OCI-LY7 (cell line): ENCODE results near the gene DDX5. TPM values are rescaled to one million over a fixed set of nuclear protein-coding genes. Genes with fewer than 3 reads are reported as not detected.

Experiments
- BruUV-seq: library from RNA; stranded (reverse); fragments of 400-500 nt; replicated peaks from 2 replicates; lab custom pipeline; 2021; lab: Mats Ljungman, UMichigan
- CTCF ChIA-PET: fragments of 300-600 bp; sonication (Branson Sonifier 250); formaldehyde crosslinking; loops from one replicate; lab custom pipeline; 2022; ENCODE audit warnings: antibody characterized with exemption; ENCODE audit not compliant: unreplicated experiment; lab: Charles Lee
- POLR2A ChIA-PET: fragments of 300-600 bp; sonication (Branson Sonifier 250); formaldehyde crosslinking; loops from one replicate; lab custom pipeline; 2022; ENCODE audit warnings: antibody characterized with exemption; lab: Charles Lee
- DNase-seq: peaks from one replicate; pipeline ENCODE4 v3.0.0-alpha.2; 2015; ENCODE audit warnings: low spot score
- H2AFZ ChIP-seq: fragments of 200-600 bp; sonication (generic), shearing (Covaris generic); 2 replicates; pipeline ENCODE4 v1.6.1; 2014; ENCODE audit warnings: mild to moderate bottlenecking, antibody characterized with exemption, low read length, moderate library complexity
- H3K27ac ChIP-seq: fragments of 200-600 bp; sonication (generic); 2 replicates; pipeline ENCODE4 v1.5.1; 2014; ENCODE audit warnings: mixed run types, low read depth, mild to moderate bottlenecking, moderate library complexity, low read length, inconsistent platforms; ENCODE audit not compliant: poor library complexity, severe bottlenecking
- H3K36me3 ChIP-seq: fragments of 200-600 bp; sonication (generic); 2 replicates; pipeline ENCODE4 v1.6.1; 2014; ENCODE audit warnings: mild to moderate bottlenecking, antibody characterized with exemption, low read length, moderate library complexity, mixed read lengths; ENCODE audit not compliant: insufficient read depth
- H3K4me1 ChIP-seq: fragments of 200-600 bp; sonication (generic); 2 replicates; pipeline ENCODE4 v1.5.1; 2014; ENCODE audit warnings: mild to moderate bottlenecking, low read length; ENCODE audit not compliant: insufficient read depth, poor library complexity, severe bottlenecking
- H3K4me2 ChIP-seq: fragments of 200-600 bp; sonication (generic); 2 replicates; pipeline ENCODE4 v1.6.1; 2014; ENCODE audit warnings: mild to moderate bottlenecking, low read length
- H3K4me3 ChIP-seq: fragments of 200-600 bp; sonication (generic); 2 replicates; pipeline ENCODE4 v1.5.1; 2014; ENCODE audit warnings: mild to moderate bottlenecking, low read depth, low read length; ENCODE audit not compliant: poor library complexity, severe bottlenecking
- H3K79me2 ChIP-seq: fragments of 200-600 bp; sonication (generic); 2 replicates; pipeline ENCODE4 v1.6.1; 2016; ENCODE audit warnings: low read depth, mild to moderate bottlenecking, low read length, moderate library complexity, mixed read lengths; ENCODE audit not compliant: insufficient read depth
- H3K9me2 ChIP-seq: fragments of 200-600 bp; sonication (generic); 2 replicates; pipeline ENCODE4 v1.6.1; 2016; ENCODE audit warnings: mild to moderate bottlenecking, low read length, mixed read lengths; ENCODE audit not compliant: insufficient read depth
- H3K9me3 ChIP-seq: fragments of 200-600 bp; sonication (generic); 2 replicates; pipeline ENCODE4 v1.6.1; 2014; ENCODE audit warnings: mild to moderate bottlenecking, mixed run types, low read length, mixed read lengths
- H4K20me1 ChIP-seq: fragments of 200-600 bp; sonication (generic); 2 replicates; pipeline ENCODE4 v1.6.1; 2014; ENCODE audit warnings: mild to moderate bottlenecking, antibody characterized with exemption, low read length, moderate library complexity, mixed read lengths; ENCODE audit not compliant: insufficient read depth
- CTCF ChIP-seq: fragments of 200-600 bp; sonication (generic); conservative IDR thresholded peaks from 2 replicates; pipeline ENCODE4 v1.5.1; 2014; ENCODE audit warnings: mild to moderate bottlenecking, antibody characterized with exemption, low read length, moderate library complexity, mixed read lengths
- EZH2phosphoT487 ChIP-seq: fragments of 200-600 bp; sonication (generic); IDR thresholded peaks from 2 replicates; pipeline ENCODE4 v1.6.1; 2018; ENCODE audit warnings: low read depth, borderline replicate concordance, mild to moderate bottlenecking, mixed run types, antibody characterized with exemption, low read length, moderate library complexity, mixed read lengths
- intact Hi-C: fragments of 100-400 bp; cut with micrococcal nuclease; formaldehyde crosslinking; loops from one replicate; pipeline ENCODE4 v1.10.0; 2022; ENCODE audit not compliant: unreplicated experiment
- microRNA-seq: library from miRNA; unstranded; fragments of <30 nt; microRNA quantifications from one replicate; pipeline ENCODE4 v1.2.0, GENCODE V29; 2022; ENCODE audit warnings: borderline replicate concordance
- small RNA-seq: library from RNA; depleted of rRNA; stranded (forward); fragments of <200 nt; gene quantifications from one replicate; pipeline ENCODE3, GENCODE V24; 2014
- total RNA-seq, 2 experiments: library from RNA; depleted of rRNA in 1 of 2; stranded (reverse); fragments of >200 nt in 1 of 2; shearing (Covaris generic) in 1 of 2; gene quantifications; 2 replicates each; pipeline ENCODE4 v1.2.3, GENCODE V29; 2014 to 2022

Gene DDX5
- total RNA-seq, 2 experiments from 2014 or later: 362 to 815 TPM

- ChIA-PET CTCF (no interaction called here), POLR2A (interaction anchor here (0.6 to 2.2 kb wide), 12 partner anchors 9 to 606 kb away, joined by 3 to 11 read pairs (median 3); partner anchors contain the start of genes CEP95, DDX5 and POLG2)
- intact Hi-C loops: no loop called here
- Histone ChIP-seq H3K36me3 (peaks cover 32% of the 10 kb centered on the region), H3K4me2 (peak within 1 kb of the TSS; percentile 98), H3K4me3 (peak within 1 kb of the TSS; percentile 76), H3K9me3 (no peaks in the 10 kb centered on the region), H3K9me2 (no peaks in the 10 kb centered on the region), H4K20me1 (no peaks in the 10 kb centered on the region), H3K27ac (peak within 1 kb of the TSS; percentile 86), H3K4me1 (peaks cover 42% of the 10 kb centered on the region), H3K79me2 (peaks cover 42% of the 10 kb centered on the region; the same call in 1 of the 2 replicates), H2AFZ (peak within 1 kb of the TSS; percentile 90)
- DNase-seq: peak; percentile 92
- TSS peak; percentile 92 for BruUV-seq
- TF ChIP-seq CTCF: no peak
- TF ChIP-seq EZH2phosphoT487: no peak
These were observed 57.2 kb downstream of the DDX5 start, which contains the start of gene MILR1 for GRCh38 chr17:64448665-64449512. TSS of gene MILR1 (plus strand) at chr17:64449115. CDS start at chr17:64449169, 54 bp downstream.

Small RNAs within 50 kb of the gene (microRNA-seq; reads per million reads assigned to microRNA genes)
- gene MIR3064 (18.2 reads per million, percentile 27 among the genes with 10 or more reads in this experiment), gene MIR5047 (not detected)

Small RNAs within 50 kb of the gene (small RNA-seq; reads per million reads assigned to genes)
- gene ATP5MFP4: not detected

Other genes starting within 250 kb of the DDX5 start
- 7.4 and 8.5 TPM in 2 replicates for gene TEX2, start 243.0 kb downstream of the DDX5 start, total RNA-seq (2014; rRNA removed; shearing (Covaris generic))
- gene TEX2, start 243.0 kb downstream of the DDX5 start, total RNA-seq (2022): 12.4 and 13.9 TPM in 2 replicates
- gene PECAM1, start 115.4 kb downstream of the DDX5 start, total RNA-seq (2014; rRNA removed; shearing (Covaris generic)): 14.1 and 16.6 TPM in 2 replicates
- gene PECAM1, start 115.4 kb downstream of the DDX5 start, total RNA-seq (2022): 25.8 and 28.4 TPM in 2 replicates
- 68.7 and 73.6 TPM in 2 replicates for gene MILR1, start 57.2 kb downstream of the DDX5 start, total RNA-seq (2014; rRNA removed; shearing (Covaris generic))
- gene MILR1, start 57.2 kb downstream of the DDX5 start, total RNA-seq (2022): 92.2 and 101 TPM in 2 replicates
- gene POLG2, start 9.2 kb downstream of the DDX5 start, total RNA-seq (2014; rRNA removed; shearing (Covaris generic)): 22.9 and 31.4 TPM in 2 replicates
- gene POLG2, start 9.2 kb downstream of the DDX5 start, total RNA-seq (2022): 51.1 and 54.4 TPM in 2 replicates
- gene CEP95, start 688 bp upstream of the DDX5 start, total RNA-seq (2014; rRNA removed; shearing (Covaris generic)): 62.7 and 87.9 TPM in 2 replicates
- gene CEP95, start 688 bp upstream of the DDX5 start, total RNA-seq (2022): 89.6 and 101 TPM in 2 replicates
- gene SMURF2, start 156.0 kb upstream of the DDX5 start, total RNA-seq (2014; rRNA removed; shearing (Covaris generic)): 15.6 and 22.0 TPM in 2 replicates
- gene SMURF2, start 156.0 kb upstream of the DDX5 start, total RNA-seq (2022): 20.2 and 20.8 TPM in 2 replicates